IMR-90 (cell line): Measurements from ENCODE around the gene DISP2.

ENCODE experiments used
- CEBPB ChIP-seq: IDR thresholded peaks from 2 replicates; pipeline ENCODE4 v1.6.1; 2012; ENCODE audit warnings: low read depth, low read length, improper control_type of control experiment
- MXI1 ChIP-seq: IDR thresholded peaks from 2 replicates; pipeline ENCODE4 v1.6.1; 2012; ENCODE audit warnings: low read depth, mild to moderate bottlenecking, low read length, moderate library complexity, borderline replicate concordance
- POLR2A ChIP-seq: IDR thresholded peaks from 2 replicates; pipeline ENCODE4 v1.6.1; 2012; ENCODE audit warnings: mild to moderate bottlenecking, low read depth, low read length
- RAD21 ChIP-seq: IDR thresholded peaks from 2 replicates; pipeline ENCODE4 v1.6.1; 2012; ENCODE audit warnings: low read length, improper control_type of control experiment
- TF ChIP-seq, protein P1 (sequence below): conservative IDR thresholded peaks from 2 replicates; pipeline ENCODE4 v1.5.1; 2012; ENCODE audit warnings: mild to moderate bottlenecking, low read depth, low read length, improper control_type of control experiment
- TF ChIP-seq, protein P2 (sequence below): fragments of 150-350 bp; IDR thresholded peaks from 2 replicates; pipeline ENCODE4 v1.6.1; 2017; ENCODE audit warnings: mild to moderate bottlenecking, antibody characterized with exemption, low read length, low read depth

DNA sequence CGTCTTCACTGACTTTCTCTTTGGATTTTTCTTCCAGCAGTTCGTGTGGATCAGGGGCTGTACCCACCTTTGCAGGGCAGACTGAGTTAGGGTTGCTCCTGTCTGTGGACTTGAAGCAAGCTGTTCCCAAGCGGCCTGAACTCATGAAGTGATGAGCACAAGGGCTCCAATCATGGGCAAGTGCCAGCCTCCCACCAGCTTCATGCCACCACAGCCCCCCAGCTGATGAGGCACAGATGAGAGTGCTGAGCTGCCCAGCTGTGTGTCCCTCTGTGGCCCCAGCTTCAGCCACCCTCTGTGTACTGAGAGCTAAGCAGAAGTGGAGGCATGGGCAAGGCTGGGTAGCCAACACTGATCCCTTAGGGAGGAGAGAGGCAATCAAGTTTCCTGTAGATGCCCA lies 47.0 kb upstream of the DISP2 start:
- TF ChIP-seq, protein P1, sequence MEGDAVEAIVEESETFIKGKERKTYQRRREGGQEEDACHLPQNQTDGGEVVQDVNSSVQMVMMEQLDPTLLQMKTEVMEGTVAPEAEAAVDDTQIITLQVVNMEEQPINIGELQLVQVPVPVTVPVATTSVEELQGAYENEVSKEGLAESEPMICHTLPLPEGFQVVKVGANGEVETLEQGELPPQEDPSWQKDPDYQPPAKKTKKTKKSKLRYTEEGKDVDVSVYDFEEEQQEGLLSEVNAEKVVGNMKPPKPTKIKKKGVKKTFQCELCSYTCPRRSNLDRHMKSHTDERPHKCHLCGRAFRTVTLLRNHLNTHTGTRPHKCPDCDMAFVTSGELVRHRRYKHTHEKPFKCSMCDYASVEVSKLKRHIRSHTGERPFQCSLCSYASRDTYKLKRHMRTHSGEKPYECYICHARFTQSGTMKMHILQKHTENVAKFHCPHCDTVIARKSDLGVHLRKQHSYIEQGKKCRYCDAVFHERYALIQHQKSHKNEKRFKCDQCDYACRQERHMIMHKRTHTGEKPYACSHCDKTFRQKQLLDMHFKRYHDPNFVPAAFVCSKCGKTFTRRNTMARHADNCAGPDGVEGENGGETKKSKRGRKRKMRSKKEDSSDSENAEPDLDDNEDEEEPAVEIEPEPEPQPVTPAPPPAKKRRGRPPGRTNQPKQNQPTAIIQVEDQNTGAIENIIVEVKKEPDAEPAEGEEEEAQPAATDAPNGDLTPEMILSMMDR = no peak
- no peak for TF ChIP-seq RAD21
- TF ChIP-seq MXI1 = no peak
- TF ChIP-seq CEBPB = no peak
- no peak for TF ChIP-seq POLR2A
- TF ChIP-seq, protein P2, sequence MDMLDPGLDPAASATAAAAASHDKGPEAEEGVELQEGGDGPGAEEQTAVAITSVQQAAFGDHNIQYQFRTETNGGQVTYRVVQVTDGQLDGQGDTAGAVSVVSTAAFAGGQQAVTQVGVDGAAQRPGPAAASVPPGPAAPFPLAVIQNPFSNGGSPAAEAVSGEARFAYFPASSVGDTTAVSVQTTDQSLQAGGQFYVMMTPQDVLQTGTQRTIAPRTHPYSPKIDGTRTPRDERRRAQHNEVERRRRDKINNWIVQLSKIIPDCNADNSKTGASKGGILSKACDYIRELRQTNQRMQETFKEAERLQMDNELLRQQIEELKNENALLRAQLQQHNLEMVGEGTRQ = no peak
